Endothelial cell of umbilical vein (primary cell): ENCODE data around the gene COL16A1. TPM values are rescaled to one million over a fixed set of nuclear protein-coding genes. Genes with fewer than 3 reads are reported as not detected.

ENCODE experiments used
- BruUV-seq: library from RNA; stranded (reverse); fragments of 400-500 nt; replicated peaks from 2 replicates; lab custom pipeline; 2021; lab: Mats Ljungman, UMichigan
- CTCF ChIA-PET: fragments of 300-600, 350-600 bp; sonication (Branson Sonifier 250); formaldehyde crosslinking; loops from one replicate; lab custom pipeline; 2021; ENCODE audit warnings: antibody characterized with exemption, inconsistent platforms; lab: Charles Lee
- POLR2A ChIA-PET: fragments of 300-600, 350-600 bp; sonication (Branson Sonifier 250); formaldehyde crosslinking; loops from one replicate; lab custom pipeline; 2021; ENCODE audit warnings: antibody characterized with exemption, inconsistent platforms; lab: Charles Lee
- DNase-seq: peaks from one replicate; pipeline ENCODE4 v3.0.0-alpha.2; 2011; ENCODE audit warnings: low read depth, low spot score
- FAIRE-seq: peaks from 2 replicates; lab custom pipeline; 2011; peaks lifted over from hg19 to GRCh38; lab: Jason Lieb, UNC
- H2AFZ ChIP-seq: 2 replicates; pipeline ENCODE4 v1.6.0; 2012; ENCODE audit warnings: low read depth, low read length, control low read depth, inconsistent platforms
- H3K27ac ChIP-seq: 2 replicates; pipeline ENCODE4 v1.5.1; 2011; ENCODE audit warnings: low read depth, mild to moderate bottlenecking, control low read depth, low read length, moderate library complexity; ENCODE audit not compliant: insufficient read depth
- H3K27me3 ChIP-seq, 2 experiments: 2 replicates each; pipeline versions ENCODE4 v1.6.0 to v1.6.1; 2011; ENCODE audit warnings: low read length in 2 of 2, mixed read lengths in 1 of 2; ENCODE audit not compliant: control insufficient read depth in 2 of 2, insufficient read depth in 2 of 2
- H3K36me3 ChIP-seq, 2 experiments: 2 replicates in 1 of 2; 3 replicates in 1 of 2; pipeline ENCODE4 v1.5.1; 2011; ENCODE audit warnings: low read length in 2 of 2, mild to moderate bottlenecking in 1 of 2, moderate library complexity in 1 of 2; ENCODE audit not compliant: control insufficient read depth in 2 of 2, insufficient read depth in 2 of 2; ENCODE audit errors: extremely low read depth in 1 of 2
- H3K4me1 ChIP-seq: 3 replicates; pipeline ENCODE4 v1.5.1; 2011; ENCODE audit warnings: mild to moderate bottlenecking, low read length; ENCODE audit not compliant: control insufficient read depth, insufficient read depth; ENCODE audit errors: extremely low read depth
- H3K4me2 ChIP-seq: 2 replicates; pipeline ENCODE4 v1.6.1; 2011; ENCODE audit warnings: low read length, control low read depth, mixed read lengths; ENCODE audit not compliant: insufficient read depth
- H3K4me3 ChIP-seq, 3 experiments: fragments of 200-600 bp in 1 of 3; sonication (generic), shearing (Covaris generic) in 1 of 3; replicated peaks in 1 of 3; 2 replicates each; pipeline ENCODE4 v1.5.1; 2011 to 2016; ENCODE audit warnings: control low read depth in 3 of 3, low read length in 3 of 3, mild to moderate bottlenecking in 2 of 3, inconsistent platforms in 1 of 3, low read depth in 1 of 3, moderate library complexity in 1 of 3; ENCODE audit not compliant: insufficient read depth in 1 of 3
- H3K79me2 ChIP-seq: 2 replicates; pipeline ENCODE4 v1.6.0; 2012; ENCODE audit warnings: low read length, inconsistent platforms; ENCODE audit not compliant: control insufficient read depth, insufficient read depth
- H3K9ac ChIP-seq: replicated peaks from 2 replicates; pipeline ENCODE3; 2011; ENCODE audit warnings: low read length, control low read depth; ENCODE audit not compliant: insufficient read depth; ENCODE audit errors: extremely low read depth
- H3K9me1 ChIP-seq: replicated peaks from 3 replicates; pipeline ENCODE4 v1.6.0; 2011; ENCODE audit warnings: mild to moderate bottlenecking, low read length; ENCODE audit not compliant: control insufficient read depth, insufficient read depth; ENCODE audit errors: extremely low read depth
- H3K9me3 ChIP-seq: replicated peaks from 2 replicates; pipeline ENCODE4 v1.5.1; 2012; ENCODE audit warnings: low read length, inconsistent platforms; ENCODE audit not compliant: control insufficient read depth, insufficient read depth
- H4K20me1 ChIP-seq: replicated peaks from 2 replicates; pipeline ENCODE3; 2011; ENCODE audit warnings: mild to moderate bottlenecking, low read length; ENCODE audit not compliant: control insufficient read depth, insufficient read depth; ENCODE audit errors: extremely low read depth
- GATA2 ChIP-seq: IDR thresholded peaks from 2 replicates; pipeline ENCODE4 v1.7.0; 2011; ENCODE audit warnings: low read depth, mild to moderate bottlenecking, moderate library complexity, mixed read lengths, low read length; ENCODE audit not compliant: insufficient read length, insufficient read depth
- JUN ChIP-seq: IDR thresholded peaks from 2 replicates; pipeline ENCODE4 v1.6.1; 2011; ENCODE audit warnings: borderline replicate concordance, low read depth; ENCODE audit not compliant: insufficient read length, insufficient read depth
- MYC ChIP-seq: IDR thresholded peaks from one replicate; pipeline ENCODE4 v1.6.1; 2011; ENCODE audit warnings: mild to moderate bottlenecking, low read depth, low read length
- POLR2A ChIP-seq: IDR thresholded peaks from 2 replicates; pipeline ENCODE4 v1.6.1; 2012; ENCODE audit warnings: low read depth, mild to moderate bottlenecking, control low read depth, low read length
- POLR2AphosphoS5 ChIP-seq: IDR thresholded peaks from 2 replicates; pipeline ENCODE4 v1.6.1; 2012; ENCODE audit warnings: low read depth, mild to moderate bottlenecking, control low read depth, low read length, moderate library complexity; ENCODE audit not compliant: insufficient read depth
- dilution Hi-C: fragments of 300-500 bp; cut with MboI; formaldehyde crosslinking; loops from one replicate; pipeline ENCODE4 v1.15.0; 2019; ENCODE audit warnings: low sequenced_read_pairs; ENCODE audit not compliant: extremely low pct_ligation_motif_present
- intact Hi-C: fragments of 100-400 bp; cut with micrococcal nuclease; formaldehyde crosslinking; loops from one replicate; pipeline ENCODE4 v1.10.0; 2022
- polyA plus RNA-seq, 4 experiments: library from polyadenylated mRNA; depleted of rRNA in 3 of 4; stranded (reverse) in 3 of 4; unstranded in 1 of 4; fragments of >200 nt; gene quantifications; 2 replicates each; pipeline versions ENCODE4 v1.2.1 to v1.2.3, GENCODE V29; 2011 to 2012; ENCODE audit warnings: missing spikeins in 1 of 4
- total RNA-seq: library from RNA; stranded (reverse); gene quantifications from 2 replicates; pipeline ENCODE4 v1.2.3, GENCODE V29; 2021
- TF ChIP-seq, protein P1 (sequence below): IDR thresholded peaks from 2 replicates; pipeline ENCODE4 v1.6.1; 2011; ENCODE audit not compliant: insufficient read depth, insufficient read length
- TF ChIP-seq, protein P2 (sequence below), 2 donors: IDR thresholded peaks; 1 replicate in 1 of 2; 2 replicates in 1 of 2; pipeline ENCODE4 v1.5.1; 2011; ENCODE audit warnings: low read length in 2 of 2, mild to moderate bottlenecking in 2 of 2, moderate library complexity in 2 of 2, control low read depth in 1 of 2, inconsistent platforms in 1 of 2, low read depth in 1 of 2; ENCODE audit not compliant: insufficient read depth in 1 of 2; ENCODE audit errors: extremely low read depth in 1 of 2

Gene COL16A1
- total and polyA plus RNA-seq, 2 donors (not counting 3 experiments of a cell fraction or from before 2014, with no cell fraction given), result 0.68 to 1.2 TPM

DNA sequence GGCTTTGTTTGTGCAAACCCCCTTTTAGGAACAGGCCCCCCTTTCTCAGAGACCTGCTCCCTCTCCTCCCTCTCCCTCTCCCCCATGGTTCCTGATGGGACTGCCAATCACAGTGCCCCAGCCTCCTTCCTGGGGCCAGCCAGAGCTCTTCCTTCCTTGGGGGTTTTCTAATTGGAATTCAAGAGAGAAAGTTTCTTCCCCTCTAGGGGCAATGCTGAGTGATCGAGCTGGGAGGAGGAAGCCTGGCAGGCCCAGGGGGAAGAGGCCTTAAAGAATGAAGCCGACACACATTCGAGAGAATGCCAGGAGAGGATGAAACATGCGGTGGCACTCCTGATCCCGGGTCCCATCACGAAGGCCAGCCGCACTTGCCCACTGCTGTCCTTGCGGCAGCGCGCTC lies 21.3 kb upstream of the COL16A1 start:
- no TSS peak for BruUV-seq
- CTCF ChIA-PET, result interaction anchor here (3.1 kb wide), 1 partner anchor 9 kb away, joined by 19 read pairs; no protein-coding TSS in a partner anchor
- FAIRE-seq, result no peak
- Histone ChIP-seq H3K27ac (no peak overlapping the region), H3K9ac (no peak overlapping the region), H3K4me2 (no peak overlapping the region), H3K9me1 (no peaks in the 10 kb centered on the region), H3K36me3 (no peaks in the 10 kb centered on the region), H3K27me3 (no peaks in the 10 kb centered on the region), H3K79me2 (no peaks in the 10 kb centered on the region), H4K20me1 (no peaks in the 10 kb centered on the region), H3K4me3 (no peak overlapping the region), H3K9me3 (no peaks in the 10 kb centered on the region), H3K4me1 (no peaks in the 10 kb centered on the region), H2AFZ (no peak overlapping the region)
- TF ChIP-seq POLR2AphosphoS5, result no peak
- POLR2A ChIA-PET, result no interaction called here
- intact Hi-C loops, result loop anchor here (2.0 kb wide), 1 partner anchor 20 kb away; no protein-coding TSS in a partner anchor
- dilution Hi-C loops, result no loop called here
- DNase-seq, result no peak

DNA sequence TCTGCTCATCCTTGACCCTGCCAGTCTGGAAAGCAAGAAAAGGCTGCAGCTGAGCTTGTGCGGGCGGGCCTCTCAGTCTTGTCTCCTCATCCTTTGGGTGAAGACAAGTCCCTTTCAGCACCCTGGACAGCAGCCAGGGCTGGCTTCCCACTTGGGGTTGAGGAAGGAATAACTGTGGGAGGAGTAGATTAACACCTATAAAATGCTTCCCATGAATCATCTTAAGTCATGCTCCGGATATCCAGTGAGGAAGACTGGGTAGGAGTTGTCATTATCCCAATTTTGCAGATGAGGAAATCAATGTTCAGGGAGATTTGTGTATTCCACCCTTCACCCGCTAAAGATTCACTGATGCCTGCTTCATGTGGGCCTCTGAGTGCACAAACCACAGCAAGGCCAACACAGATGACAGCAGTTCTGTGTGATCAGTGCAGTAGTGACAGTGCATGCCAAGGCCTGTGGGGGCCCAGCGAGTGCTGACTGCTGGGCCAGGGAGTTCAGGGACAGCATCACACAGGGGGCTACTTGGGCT lies 20.1 kb upstream of the COL16A1 start:
- H3K9me3 ChIP-seq, result no peaks in the 10 kb centered on the region
- DNase-seq (peak; percentile 62), FAIRE-seq (peak; percentile 28)
- H3K4me2 ChIP-seq, result no peak overlapping the region
- no peak overlapping the region for H3K27ac ChIP-seq
- H4K20me1 ChIP-seq, result no peaks in the 10 kb centered on the region
- no peaks in the 10 kb centered on the region for H3K36me3 ChIP-seq
- peaks cover 0 to 4% of the 10 kb centered on the region in 2 experiments for H3K27me3 ChIP-seq
- dilution Hi-C loops, result no loop called here
- intact Hi-C loops, result loop anchor here (2.0 kb wide), 1 partner anchor 21 kb away; no protein-coding TSS in a partner anchor
- H3K9ac ChIP-seq, result no peak overlapping the region
- no peaks in the 10 kb centered on the region for H3K9me1 ChIP-seq
- H2AFZ ChIP-seq, result no peak overlapping the region
- TF ChIP-seq, protein P1, sequence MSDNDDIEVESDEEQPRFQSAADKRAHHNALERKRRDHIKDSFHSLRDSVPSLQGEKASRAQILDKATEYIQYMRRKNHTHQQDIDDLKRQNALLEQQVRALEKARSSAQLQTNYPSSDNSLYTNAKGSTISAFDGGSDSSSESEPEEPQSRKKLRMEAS, result no peak
- TF ChIP-seq JUN (no peak), POLR2A (no peak), MYC (no peak), POLR2AphosphoS5 (no peak), GATA2 (no peak)
- TF ChIP-seq, protein P2, sequence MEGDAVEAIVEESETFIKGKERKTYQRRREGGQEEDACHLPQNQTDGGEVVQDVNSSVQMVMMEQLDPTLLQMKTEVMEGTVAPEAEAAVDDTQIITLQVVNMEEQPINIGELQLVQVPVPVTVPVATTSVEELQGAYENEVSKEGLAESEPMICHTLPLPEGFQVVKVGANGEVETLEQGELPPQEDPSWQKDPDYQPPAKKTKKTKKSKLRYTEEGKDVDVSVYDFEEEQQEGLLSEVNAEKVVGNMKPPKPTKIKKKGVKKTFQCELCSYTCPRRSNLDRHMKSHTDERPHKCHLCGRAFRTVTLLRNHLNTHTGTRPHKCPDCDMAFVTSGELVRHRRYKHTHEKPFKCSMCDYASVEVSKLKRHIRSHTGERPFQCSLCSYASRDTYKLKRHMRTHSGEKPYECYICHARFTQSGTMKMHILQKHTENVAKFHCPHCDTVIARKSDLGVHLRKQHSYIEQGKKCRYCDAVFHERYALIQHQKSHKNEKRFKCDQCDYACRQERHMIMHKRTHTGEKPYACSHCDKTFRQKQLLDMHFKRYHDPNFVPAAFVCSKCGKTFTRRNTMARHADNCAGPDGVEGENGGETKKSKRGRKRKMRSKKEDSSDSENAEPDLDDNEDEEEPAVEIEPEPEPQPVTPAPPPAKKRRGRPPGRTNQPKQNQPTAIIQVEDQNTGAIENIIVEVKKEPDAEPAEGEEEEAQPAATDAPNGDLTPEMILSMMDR (IDR thresholded peaks at IDR 0.05; ENCODE audit: extremely low read depth in 1 of 2, insufficient read depth in 1 of 2, low read depth in 1 of 2, low read length in 2 of 2), result no peak
- no peaks in the 10 kb centered on the region for H3K79me2 ChIP-seq
- H3K4me3 ChIP-seq, result no peak overlapping the region
- no peaks in the 10 kb centered on the region for H3K4me1 ChIP-seq
- ChIA-PET POLR2A (no interaction called here), CTCF (interaction anchor here (3.1 kb wide), 1 partner anchor 8 kb away, joined by 19 read pairs; no protein-coding TSS in a partner anchor)
- BruUV-seq, result no TSS peak
